Retinal pigment epithelial cell (primary cell): Measurements from ENCODE around the gene KDM2A.

Source experiments
- DNase-seq: peaks from one replicate; pipeline ENCODE4 v3.0.0-alpha.2; 2010; ENCODE audit warnings: low read depth
- H3K4me3 ChIP-seq: 2 replicates; pipeline ENCODE4 v1.5.1; 2011; ENCODE audit warnings: mild to moderate bottlenecking, low read length, control low read depth, moderate library complexity
- CTCF ChIP-seq: conservative IDR thresholded peaks from 2 replicates; pipeline ENCODE4 v1.5.1; 2011; ENCODE audit warnings: low read depth, low read length, control low read depth, inconsistent platforms

Gene KDM2A

GRCh38 chr11:67266449-67267187, 147.6 kb downstream of the KDM2A start, which contains the start of gene GRK2:
GRK2 (plus strand) TSS chr11:67266473; CDS start chr11:67266700, 227 bp downstream.
- no peak for DNase-seq
- peak within 1 kb of the TSS; percentile 73 for H3K4me3 ChIP-seq
- no peak for TF ChIP-seq CTCF

GRCh38 chr11:67267188-67268080, 148.4 kb downstream of the KDM2A start:
- peak overlapping the region; percentile 73 for H3K4me3 ChIP-seq
- TF ChIP-seq CTCF = no peak
- no peak for DNase-seq

- no peak for TF ChIP-seq CTCF
- peak overlapping the region; percentile 73 for H3K4me3 ChIP-seq
- DNase-seq = no peak
Measured at GRCh38 chr11:67268081-67268961, 149.3 kb downstream of the KDM2A start.

GRCh38 chr11:67268962-67269268, 149.9 kb downstream of the KDM2A start:
- TF ChIP-seq CTCF = no peak
- no peak for DNase-seq
- no peak overlapping the region for H3K4me3 ChIP-seq

GRCh38 chr11:67269401-67270255, 150.6 kb downstream of the KDM2A start:
- no peak overlapping the region for H3K4me3 ChIP-seq
- no peak for DNase-seq
- TF ChIP-seq CTCF = no peak
